ENCODE results near the gene SLC25A39.

SLC25A39 gene

DNA sequence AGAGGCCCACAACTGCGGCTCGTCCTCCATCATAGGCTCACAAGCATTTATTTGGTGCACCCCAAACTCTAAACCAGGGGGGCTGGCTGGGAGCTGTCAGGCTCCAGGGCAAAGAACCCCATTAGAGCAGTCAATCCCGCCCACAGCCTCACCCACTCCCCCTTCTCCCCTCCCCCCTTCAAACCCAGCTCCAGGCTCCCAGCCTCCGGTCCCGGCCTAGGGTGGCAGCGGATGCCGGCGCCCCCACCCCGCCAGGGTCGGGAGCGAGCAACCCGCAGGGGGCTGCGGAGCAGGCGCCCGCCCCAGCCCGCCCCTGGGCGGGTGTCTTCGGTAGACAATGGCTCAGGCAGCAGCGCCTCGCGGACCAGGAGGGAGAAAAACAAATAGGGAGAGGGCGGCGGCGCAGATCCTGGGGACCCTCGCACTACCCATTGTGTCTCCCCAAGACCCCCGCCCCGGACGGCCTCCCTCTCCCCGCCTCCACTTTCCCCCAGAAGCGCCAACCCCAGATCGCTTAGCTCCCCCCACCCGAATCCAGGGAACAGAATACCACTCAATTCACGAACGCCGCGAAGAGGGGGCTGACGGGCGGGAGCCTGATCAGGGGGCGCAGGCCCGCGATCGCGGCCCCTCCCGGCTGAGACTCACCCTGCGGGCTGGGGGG is 38.5 kb upstream of the SLC25A39 start:
- DNase-seq (ENCODE audit: low read depth), result no peak
- TF ChIP-seq, protein P1, sequence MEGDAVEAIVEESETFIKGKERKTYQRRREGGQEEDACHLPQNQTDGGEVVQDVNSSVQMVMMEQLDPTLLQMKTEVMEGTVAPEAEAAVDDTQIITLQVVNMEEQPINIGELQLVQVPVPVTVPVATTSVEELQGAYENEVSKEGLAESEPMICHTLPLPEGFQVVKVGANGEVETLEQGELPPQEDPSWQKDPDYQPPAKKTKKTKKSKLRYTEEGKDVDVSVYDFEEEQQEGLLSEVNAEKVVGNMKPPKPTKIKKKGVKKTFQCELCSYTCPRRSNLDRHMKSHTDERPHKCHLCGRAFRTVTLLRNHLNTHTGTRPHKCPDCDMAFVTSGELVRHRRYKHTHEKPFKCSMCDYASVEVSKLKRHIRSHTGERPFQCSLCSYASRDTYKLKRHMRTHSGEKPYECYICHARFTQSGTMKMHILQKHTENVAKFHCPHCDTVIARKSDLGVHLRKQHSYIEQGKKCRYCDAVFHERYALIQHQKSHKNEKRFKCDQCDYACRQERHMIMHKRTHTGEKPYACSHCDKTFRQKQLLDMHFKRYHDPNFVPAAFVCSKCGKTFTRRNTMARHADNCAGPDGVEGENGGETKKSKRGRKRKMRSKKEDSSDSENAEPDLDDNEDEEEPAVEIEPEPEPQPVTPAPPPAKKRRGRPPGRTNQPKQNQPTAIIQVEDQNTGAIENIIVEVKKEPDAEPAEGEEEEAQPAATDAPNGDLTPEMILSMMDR (conservative IDR thresholded peaks at IDR 0.05; ENCODE audit: low read length), result no peak
- peak overlapping the region; percentile 66 for H3K4me3 ChIP-seq (ENCODE audit: low read length)

DNA sequence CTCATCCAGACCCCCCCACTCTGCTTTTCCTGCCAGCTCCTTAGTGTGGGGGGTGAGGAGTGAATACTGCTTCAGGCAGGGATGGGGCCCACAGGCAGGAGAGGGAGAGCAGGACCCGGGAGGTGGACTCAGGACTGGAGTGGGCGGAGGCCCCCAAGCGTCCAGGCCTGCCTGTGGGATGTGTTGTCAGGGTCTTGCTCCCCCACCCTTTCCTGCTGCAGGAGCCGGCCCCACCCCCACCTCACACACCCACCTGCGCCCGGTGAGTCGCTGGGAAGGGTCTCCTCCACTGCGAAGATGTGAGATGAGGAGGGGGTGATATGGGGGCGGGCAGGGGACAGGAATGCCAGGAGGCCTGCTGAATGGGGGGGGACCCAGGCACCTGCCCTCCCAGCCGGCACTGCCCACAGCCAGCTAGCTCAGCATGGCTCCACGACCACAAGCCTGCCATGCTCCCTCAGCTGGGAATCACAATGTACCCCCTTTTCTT is 37.9 kb upstream of the SLC25A39 start:
- TF ChIP-seq, protein P1 (conservative IDR thresholded peaks at IDR 0.05; ENCODE audit: low read length), result no peak
- H3K4me3 ChIP-seq (ENCODE audit: low read length), result peak overlapping the region; percentile 66

GRCh38 chr17:44361292-44362260 is 37.0 kb upstream of the SLC25A39 start:
- no peak for DNase-seq (ENCODE audit: low read depth)
- no peak overlapping the region for H3K4me3 ChIP-seq (ENCODE audit: low read length)
- TF ChIP-seq, protein P1 (conservative IDR thresholded peaks at IDR 0.05; ENCODE audit: low read length), result no peak

More for the DNA sequence above, 37.9 kb upstream of the SLC25A39 start:
- no peak for DNase-seq (ENCODE audit: low read depth)

- no peak overlapping the region for H3K4me3 ChIP-seq (ENCODE audit: low read length)
- TF ChIP-seq, protein P1 (conservative IDR thresholded peaks at IDR 0.05; ENCODE audit: low read length), result no peak
- DNase-seq (ENCODE audit: low read depth), result peak; percentile 51
These were observed 36.2 kb upstream of the SLC25A39 start for GRCh38 chr17:44360826-44361225.

DNA sequence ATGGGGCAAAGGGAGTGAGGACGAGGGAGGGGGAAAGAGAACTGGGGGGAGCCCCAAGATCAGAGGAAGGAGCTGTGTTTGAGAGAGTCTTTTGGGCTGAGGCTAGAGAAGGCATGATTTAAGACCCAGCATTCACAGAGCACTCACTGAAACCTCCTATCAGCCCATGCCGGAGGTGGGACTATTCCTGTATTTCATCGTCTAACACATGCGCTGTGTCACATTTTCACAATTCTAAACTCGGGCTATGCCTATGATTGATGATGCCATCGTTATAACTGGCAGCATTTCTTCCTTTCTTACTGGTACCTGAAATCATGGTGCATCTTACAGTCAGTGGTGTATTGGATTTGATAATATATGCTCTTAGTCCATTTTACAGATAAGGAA is 35.5 kb upstream of the SLC25A39 start:
- TF ChIP-seq, protein P1 (conservative IDR thresholded peaks at IDR 0.05; ENCODE audit: low read length), result no peak
- no peak for DNase-seq (ENCODE audit: low read depth)
- H3K4me3 ChIP-seq (ENCODE audit: low read length), result no peak overlapping the region

DNA sequence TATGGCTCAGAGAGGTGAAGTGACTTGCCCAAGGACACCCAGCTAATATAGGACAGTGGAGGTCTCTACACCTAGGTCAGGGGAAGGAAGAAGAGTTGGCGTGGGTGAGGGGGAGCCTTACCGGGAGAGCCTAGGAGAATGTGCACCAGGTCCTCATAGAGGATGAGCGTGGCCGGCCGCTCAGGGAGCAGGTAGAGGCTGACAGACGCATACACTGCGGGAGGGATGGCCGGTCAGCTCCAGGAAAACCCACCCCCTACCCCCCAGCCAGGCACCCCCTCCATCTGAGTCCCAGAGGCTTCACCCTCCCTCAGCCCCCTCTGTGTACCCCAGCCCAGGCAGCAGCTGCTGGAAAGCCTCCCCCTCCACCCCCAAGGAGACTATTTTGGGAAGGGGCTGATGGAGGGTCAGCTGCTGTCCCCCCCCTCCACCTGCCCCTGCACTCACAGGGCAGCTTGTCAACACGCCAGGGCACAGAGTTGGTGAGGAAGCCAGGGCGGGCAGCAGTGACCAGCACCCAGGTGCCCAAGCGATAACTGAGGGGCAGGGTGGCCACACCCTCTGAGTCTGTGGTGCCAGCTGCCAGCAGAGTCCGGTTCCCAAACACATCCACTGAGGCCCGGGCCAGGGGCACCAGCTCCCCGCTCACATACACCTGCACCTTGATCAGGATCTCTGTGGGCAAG is 35.0 kb upstream of the SLC25A39 start:
- no peak overlapping the region for H3K4me3 ChIP-seq (ENCODE audit: low read length)
- DNase-seq (ENCODE audit: low read depth), result no peak
- TF ChIP-seq, protein P1 (conservative IDR thresholded peaks at IDR 0.05; ENCODE audit: low read length), result no peak
